Sciatic nerve (tissue), 2 donors: ENCODE data around the gene GANAB. TPM values are rescaled to one million over a fixed set of nuclear protein-coding genes. Genes with fewer than 3 reads are reported as not detected.
A peak's percentile ranks its signal among the peaks of the same experiment; 100 is the strongest.
"Not testable (repeated sequence)": the region's sequence is repeated elsewhere in the genome, so short reads cannot be mapped to it uniquely, and the experiment has no call there.

Experiments used
- ATAC-seq: fragments of 200-7000 bp; cut with Tn5 transposase; one replicate; pipeline ENCODE4 v1.9.1; 2020; ENCODE audit warnings: mild to moderate bottlenecking, moderate library complexity
- DNase-seq: peaks from one replicate; pipeline ENCODE4 v3.0.0-alpha.2; 2020; ENCODE audit warnings: low spot score
- intact Hi-C: fragments of 100-400 bp; cut with DNase I; formaldehyde crosslinking; loops from one replicate; pipeline ENCODE4 v1.14.2; 2022
- total RNA-seq: library from RNA; stranded (reverse); fragmentation: NEBNext Ultra II Directional; extraction: Animal tissue kit (Norgen Biotek cat#: 25700); gene quantifications from one replicate; pipeline ENCODE4 v1.2.1, GENCODE V29; 2021
- donor health status: DM: no; HTN: no; CAD: no.
- donor health status: DM: no; HTN: no; CAD: no.

Gene GANAB
- total RNA-seq, 1 donor from 2014 or later: 219 TPM

DNA sequence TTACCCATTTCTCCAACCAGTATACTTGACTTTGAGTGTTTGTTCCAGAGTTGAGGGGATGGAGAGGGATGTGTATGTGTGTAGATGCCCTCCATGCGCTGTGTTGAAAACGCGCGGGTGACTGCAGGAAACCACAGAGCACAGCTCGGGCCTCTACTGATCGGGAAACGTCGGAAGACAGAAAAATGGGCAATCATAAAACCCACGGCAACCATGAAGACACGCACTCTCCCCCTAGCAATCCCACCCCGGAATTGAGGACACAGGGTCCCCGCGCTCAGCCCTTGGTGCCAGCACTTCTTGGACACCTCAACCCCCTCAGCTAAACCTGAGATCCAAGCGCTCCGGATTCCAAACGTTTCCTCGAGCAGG, 24.8 kb upstream of the GANAB start:
- ATAC-seq (peak; percentile 54), DNase-seq (no peak)
- intact Hi-C loops: no loop called here

- DNase-seq: no peak
- intact Hi-C loops: loop anchor here (5.0 kb wide), 1 partner anchor 1752 kb away; no protein-coding TSS in a partner anchor
- no peak for ATAC-seq
These were observed 23.2 kb upstream of the GANAB start for GRCh38 chr11:62669420-62670161.

GRCh38 chr11:62667460-62667859, 21.0 kb upstream of the GANAB start:
- intact Hi-C loops: loop anchor here (5.0 kb wide), 1 partner anchor 1750 kb away; no protein-coding TSS in a partner anchor
- no peak for DNase-seq
- ATAC-seq: no peak

DNA sequence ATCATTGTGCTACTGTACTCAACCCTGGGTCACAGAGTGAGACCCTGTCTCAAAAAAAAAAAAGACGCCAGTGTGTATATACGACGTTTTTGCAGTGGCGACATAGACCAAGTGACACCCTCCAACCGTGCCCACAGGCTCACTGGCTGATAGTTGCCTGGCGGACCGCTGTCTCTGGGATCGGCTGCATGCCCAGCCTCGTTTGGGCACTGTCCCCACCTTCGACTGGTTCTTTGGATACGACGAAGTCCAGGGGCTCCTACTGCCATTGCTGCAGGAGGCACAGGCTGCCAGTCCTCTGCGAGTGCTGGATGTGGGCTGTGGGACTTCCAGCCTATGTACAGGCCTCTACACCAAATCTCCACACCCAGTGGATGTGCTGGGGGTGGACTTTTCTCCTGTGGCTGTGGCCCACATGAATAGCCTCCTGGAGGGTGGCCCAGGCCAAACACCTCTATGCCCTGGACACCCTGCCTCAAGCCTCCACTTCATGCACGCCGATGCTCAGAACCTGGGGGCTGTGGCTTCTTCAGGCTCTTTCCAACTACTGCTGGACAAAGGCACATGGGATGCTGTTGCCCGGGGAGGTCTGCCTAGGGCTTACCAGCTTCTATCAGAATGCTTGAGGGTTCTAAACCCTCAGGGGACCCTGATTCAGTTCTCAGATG, 20.0 kb upstream of the GANAB start:
- intact Hi-C loops: loop anchor here (5.0 kb wide), 1 partner anchor 1749 kb away; no protein-coding TSS in a partner anchor
- ATAC-seq (no peak), DNase-seq (no peak)

DNA sequence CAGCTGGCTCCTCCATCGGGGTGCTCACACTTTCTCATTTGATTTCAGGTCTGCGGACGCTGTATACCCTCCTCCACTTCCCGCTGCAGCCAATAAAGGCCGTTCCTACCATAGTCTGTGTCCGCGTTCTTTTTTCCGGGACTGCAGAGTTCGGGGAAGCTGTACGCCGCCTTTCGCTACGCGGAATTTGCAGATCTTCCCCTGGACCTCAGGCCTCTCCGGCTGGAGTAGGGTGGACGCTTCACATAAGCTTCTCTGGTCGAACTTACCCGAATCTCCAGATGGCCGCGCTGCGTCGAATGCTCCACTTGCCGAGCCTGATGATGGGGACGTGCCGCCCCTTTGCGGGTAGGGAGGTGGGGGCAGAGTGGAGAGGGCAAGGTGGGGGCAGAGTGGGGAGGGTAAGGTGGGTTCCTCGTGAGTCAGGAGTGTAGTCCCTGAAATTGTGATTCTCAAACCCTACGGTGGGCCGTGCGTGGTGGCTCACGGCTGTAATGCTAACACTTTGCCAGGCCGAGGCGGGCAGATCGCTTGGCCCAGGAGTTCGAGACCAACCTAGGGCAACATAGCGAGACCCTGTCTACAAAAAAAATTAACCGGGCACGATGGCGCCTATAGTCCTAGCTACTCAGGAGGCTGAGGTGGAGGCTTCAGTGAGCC, 19.3 kb upstream of the GANAB start:
- ATAC-seq (peak; percentile 60), DNase-seq (peak; percentile 74)
- intact Hi-C loops: loop anchor here (5.0 kb wide), 1 partner anchor 1748 kb away; no protein-coding TSS in a partner anchor

GRCh38 chr11:62665075-62665598, 18.7 kb upstream of the GANAB start, which contains the start of the genes C11orf98 and CSKMT:
Gene C11orf98, minus strand, starts transcription at chr11:62665210. Its CDS starts 41 bp downstream, at chr11:62665169.
Gene CSKMT, plus strand, starts transcription at chr11:62665312. Its CDS starts 568 bp downstream, at chr11:62665880.
- intact Hi-C loops: loop anchor here (5.0 kb wide), 1 partner anchor 1748 kb away; no protein-coding TSS in a partner anchor
- DNase-seq (peak; percentile 98), ATAC-seq (peak; percentile 99)

- ATAC-seq (peak; percentile 34), DNase-seq (peak; percentile 69)
- intact Hi-C loops: loop anchor here (5.0 kb wide), 1 partner anchor 1747 kb away; no protein-coding TSS in a partner anchor
These were observed 18.1 kb upstream of the GANAB start for GRCh38 chr11:62664405-62665074.

DNA sequence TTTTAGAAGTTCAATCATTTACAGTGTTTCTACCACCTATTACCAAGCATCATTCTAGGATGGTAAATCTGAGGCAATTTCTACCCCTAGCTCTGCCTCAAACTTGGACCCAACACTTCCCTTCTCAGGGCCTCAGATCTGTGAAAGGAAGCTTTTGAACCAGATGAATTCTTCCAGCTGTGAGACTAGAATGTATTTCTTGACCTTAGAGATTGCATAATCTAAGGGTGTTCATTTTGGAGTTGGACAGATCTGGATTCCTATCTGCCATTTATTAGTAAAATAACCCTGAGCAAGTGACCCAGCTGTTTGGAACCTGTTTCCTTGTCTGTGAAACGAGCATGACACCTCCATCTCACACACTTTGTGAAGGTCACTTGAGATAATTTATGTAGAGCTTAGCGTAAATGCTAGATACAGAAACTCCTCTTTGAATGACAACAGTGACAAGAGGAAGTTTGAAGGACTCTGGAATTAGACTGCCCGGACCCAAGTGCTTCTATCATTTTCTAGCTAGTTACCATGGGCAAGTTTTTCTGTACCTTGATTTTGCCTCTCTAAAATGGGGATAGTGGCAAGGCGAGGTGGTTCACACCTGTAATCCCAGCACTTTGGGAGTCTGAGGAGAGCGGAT, 10.5 kb upstream of the GANAB start:
- DNase-seq (no peak), ATAC-seq (no peak)
- intact Hi-C loops: no loop called here

GRCh38 chr11:62654297-62654696, 7.9 kb upstream of the GANAB start:
- intact Hi-C loops: no loop called here
- DNase-seq (no peak), ATAC-seq (no peak)

DNA sequence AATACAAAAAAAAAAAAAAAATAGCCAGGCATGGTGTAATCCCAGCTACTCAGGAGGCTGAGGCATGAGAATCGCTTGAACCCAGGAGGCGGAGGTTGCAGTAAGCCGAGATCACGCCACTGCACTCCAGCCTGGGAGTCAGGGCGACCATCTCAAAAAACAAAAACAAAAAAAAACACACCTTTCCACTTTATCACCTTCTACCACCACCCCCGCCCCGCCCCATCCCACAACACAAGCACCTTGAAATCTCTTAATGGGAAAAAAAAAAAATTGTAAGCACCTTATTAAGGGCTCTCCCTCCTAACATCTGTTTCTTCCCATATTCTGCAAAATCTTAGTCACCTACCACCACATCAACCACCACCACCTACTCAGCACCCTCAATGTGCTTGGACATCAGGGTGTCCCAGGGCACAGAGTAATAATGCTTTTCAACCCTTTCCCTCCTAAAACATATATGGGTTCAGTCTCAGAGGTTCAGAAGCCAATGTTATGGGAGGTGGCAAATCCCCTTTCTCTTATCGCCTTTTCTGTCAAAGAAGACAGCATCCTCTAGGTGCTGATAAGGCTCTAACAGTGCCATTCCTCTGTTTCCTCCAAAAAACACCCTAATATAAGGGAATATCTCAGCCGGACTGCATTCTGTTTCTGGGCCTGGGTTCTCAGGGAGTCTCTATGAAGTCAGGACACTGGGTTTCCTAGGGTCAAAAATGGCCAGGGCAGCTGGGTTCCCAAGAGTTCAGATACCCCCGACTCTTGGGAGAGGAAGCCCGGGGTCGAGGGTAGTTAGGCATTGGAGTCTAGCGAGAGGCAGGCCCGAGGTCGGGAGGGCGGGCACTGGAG, 6.0 kb upstream of the GANAB start:
- ATAC-seq (peak; percentile 3), DNase-seq (no peak)
- intact Hi-C loops: no loop called here

DNA sequence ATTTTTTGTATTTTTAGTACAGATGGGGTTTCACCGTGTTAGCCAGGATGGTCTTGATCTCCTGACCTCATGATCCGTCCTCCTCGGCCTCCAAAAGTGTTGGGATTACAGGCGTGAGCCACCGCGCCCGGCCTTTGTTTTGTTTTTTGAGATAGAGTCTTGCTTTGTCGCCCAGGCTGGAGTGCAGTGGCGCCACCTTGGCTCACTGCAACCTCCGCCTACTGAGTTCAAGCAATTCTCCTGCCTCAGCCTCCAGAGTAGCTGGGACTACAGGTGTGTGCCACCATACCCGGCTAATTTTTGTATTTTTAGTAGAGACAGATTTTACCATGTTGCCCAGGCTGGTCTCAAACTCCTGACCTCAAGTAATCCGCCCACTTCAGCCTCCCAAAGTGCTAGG, 3.9 kb upstream of the GANAB start:
- ATAC-seq, DNase-seq, intact Hi-C loops: not testable (repeated sequence)

DNA sequence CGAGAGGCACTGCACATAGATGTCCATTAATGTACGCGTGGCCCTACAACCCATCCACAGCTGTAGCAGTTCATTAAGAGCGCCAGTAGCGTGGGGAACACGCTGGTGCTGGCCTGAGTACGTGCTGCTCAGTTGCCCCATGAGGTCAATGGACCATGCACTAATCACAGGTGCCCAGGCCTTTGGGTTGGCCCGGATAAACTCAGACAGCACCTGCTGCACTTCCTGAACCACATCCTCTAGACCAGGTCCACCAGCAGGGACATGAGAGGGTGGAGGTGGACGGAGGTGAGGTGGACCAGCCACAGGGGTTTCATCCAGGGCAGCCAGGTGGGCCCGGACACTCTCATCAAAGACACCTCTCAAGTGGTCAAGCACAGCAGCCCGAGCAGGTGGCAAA, 3.1 kb upstream of the GANAB start:
- ATAC-seq (no peak), DNase-seq (no peak)
- intact Hi-C loops: no loop called here

GRCh38 chr11:62648967-62649364, 2.6 kb upstream of the GANAB start:
- DNase-seq (no peak), ATAC-seq (no peak)
- intact Hi-C loops: no loop called here

GRCh38 chr11:62648185-62648966, 2.0 kb upstream of the GANAB start:
- no peak for ATAC-seq
- DNase-seq: no peak
- intact Hi-C loops: no loop called here

DNA sequence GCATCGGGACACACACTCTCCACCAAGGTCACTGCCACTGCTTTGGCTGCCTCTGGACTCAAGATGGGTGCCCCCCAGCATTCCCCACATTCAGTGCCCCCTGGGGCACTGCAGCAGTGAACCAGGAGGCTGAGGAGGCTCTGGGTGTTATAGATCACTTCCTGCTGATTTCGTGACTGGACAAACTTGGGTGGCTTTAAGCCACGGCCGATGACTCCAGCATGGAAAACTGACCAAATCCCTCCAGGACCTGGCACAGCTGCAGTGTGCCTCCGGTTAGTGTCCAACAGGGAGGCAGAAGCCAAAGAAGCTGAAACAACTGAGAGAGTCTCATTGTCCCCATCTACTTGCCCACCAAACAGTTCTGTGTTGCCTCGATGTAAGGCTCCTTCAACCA, 1.2 kb upstream of the GANAB start:
- intact Hi-C loops: no loop called here
- no peak for DNase-seq
- no peak for ATAC-seq

GRCh38 chr11:62646825-62647608, 604 bp upstream of the GANAB start:
- intact Hi-C loops: no loop called here
- no peak for DNase-seq
- ATAC-seq: peak; percentile 2
